Ishikawa (cell line): ENCODE results near the gene PARN.

ENCODE experiments used
- CEBPB ChIP-seq: IDR thresholded peaks from 2 replicates; pipeline ENCODE4 v1.6.1; 2012
- CREB1 ChIP-seq: IDR thresholded peaks from 2 replicates; pipeline ENCODE4 v1.6.1; 2012; ENCODE audit warnings: low read depth
- EGR1 ChIP-seq: IDR thresholded peaks from 2 replicates; pipeline ENCODE4 v1.6.1; 2012
- EP300 ChIP-seq: IDR thresholded peaks from 2 replicates; pipeline ENCODE4 v1.6.1; 2012; ENCODE audit warnings: borderline replicate concordance
- MAX ChIP-seq: IDR thresholded peaks from 2 replicates; pipeline ENCODE4 v1.6.1; 2012
- NFIC ChIP-seq: IDR thresholded peaks from 2 replicates; pipeline ENCODE4 v1.6.1; 2012
- RAD21 ChIP-seq: IDR thresholded peaks from 2 replicates; pipeline ENCODE4 v1.6.1; 2012; ENCODE audit warnings: low read depth
- REST ChIP-seq: IDR thresholded peaks from 2 replicates; pipeline ENCODE4 v1.6.1; 2012; ENCODE audit warnings: low read depth, mild to moderate bottlenecking
- TEAD4 ChIP-seq: IDR thresholded peaks from 2 replicates; pipeline ENCODE4 v1.6.1; 2012
- YY1 ChIP-seq: IDR thresholded peaks from 2 replicates; pipeline ENCODE4 v1.6.1; 2012; ENCODE audit warnings: low read depth

- TF ChIP-seq MAX (no peak), EP300 (no peak), NFIC (no peak), CREB1 (no peak), TEAD4 (no peak), YY1 (no peak), REST (no peak), RAD21 (no peak), CEBPB (no peak), EGR1 (no peak)
Measured at GRCh38 chr16:14420721-14421488, 209.2 kb downstream of the PARN start.
